Smooth muscle cell (in vitro differentiated cells): Measurements from ENCODE around the gene MYH11. TPM values are rescaled to one million over a fixed set of nuclear protein-coding genes. Genes with fewer than 3 reads are reported as not detected.

Experiments
- DNase-seq: peaks from one replicate; lab custom pipeline; 2025; ENCODE audit not compliant: unreplicated experiment; lab: John Stamatoyannopoulos, UW
- H2AFZ ChIP-seq: fragments of 200-600 bp; sonication (generic); 2 replicates; pipeline ENCODE4 v1.6.0; 2016; ENCODE audit warnings: antibody characterized with exemption, low read depth, mild to moderate bottlenecking
- H3F3A ChIP-seq: fragments of 200-600 bp; sonication (generic); 2 replicates; pipeline ENCODE4 v1.6.0; 2017; ENCODE audit warnings: antibody characterized with exemption, low read depth
- H3K27ac ChIP-seq: fragments of 200-600 bp; sonication (generic); 2 replicates; pipeline ENCODE4 v1.5.1; 2016; ENCODE audit warnings: low read depth, mild to moderate bottlenecking
- H3K27me3 ChIP-seq: fragments of 200-600 bp; sonication (generic); 2 replicates; pipeline ENCODE4 v1.6.1; 2016; ENCODE audit warnings: low read depth, mild to moderate bottlenecking
- H3K36me3 ChIP-seq: fragments of 200-600 bp; sonication (generic); 2 replicates; pipeline ENCODE4 v1.5.1; 2016; ENCODE audit warnings: low read depth
- H3K4me1 ChIP-seq: fragments of 200-600 bp; sonication (generic); 2 replicates; pipeline ENCODE4 v1.5.1; 2016; ENCODE audit warnings: low read depth
- H3K4me2 ChIP-seq: fragments of 200-600 bp; sonication (generic); 2 replicates; pipeline ENCODE4 v1.6.0; 2016; ENCODE audit warnings: mild to moderate bottlenecking
- H3K4me3 ChIP-seq: fragments of 200-600 bp; sonication (generic); 2 replicates; pipeline ENCODE4 v1.5.1; 2016; ENCODE audit warnings: mild to moderate bottlenecking
- H3K79me2 ChIP-seq: fragments of 200-600 bp; sonication (generic); 2 replicates; pipeline ENCODE4 v1.6.0; 2016; ENCODE audit warnings: low read depth, mild to moderate bottlenecking
- H3K9ac ChIP-seq: fragments of 200-600 bp; sonication (generic); 2 replicates; pipeline ENCODE4 v1.6.0; 2016; ENCODE audit warnings: low read depth
- H3K9me3 ChIP-seq: fragments of 200-600 bp; sonication (generic); replicated peaks from 2 replicates; pipeline ENCODE4 v1.5.1; 2016; ENCODE audit warnings: low read depth
- H4K20me1 ChIP-seq: fragments of 200-600 bp; sonication (generic); 2 replicates; pipeline ENCODE4 v1.6.0; 2016; ENCODE audit warnings: low read depth
- CTCF ChIP-seq: fragments of 200-600 bp; sonication (generic); IDR thresholded peaks from 2 replicates; pipeline ENCODE4 v1.5.1; 2017; ENCODE audit warnings: borderline replicate concordance, mild to moderate bottlenecking, antibody characterized with exemption; ENCODE audit not compliant: insufficient read depth, poor library complexity, severe bottlenecking
- WGBS: methylation state at CpG from one replicate; pipeline ENCODE4 v1.1.7; 2016; ENCODE audit warnings: low lambda C conversion rate; 5-methylcytosine and 5-hydroxymethylcytosine counted together
- polyA plus RNA-seq: library from polyadenylated mRNA; unstranded; fragments of >200 nt; fragmentation: Nextera tagmentation; extraction: Ambion mirVana; gene quantifications from 2 replicates; pipeline ENCODE4 v1.2.1, GENCODE V29; 2016
- total RNA-seq: library from RNA; depleted of rRNA; stranded (reverse); fragments of >200 nt; gene quantifications from 2 replicates; pipeline ENCODE4 v1.2.3, GENCODE V29; 2014

MYH11 gene
- total and polyA plus RNA-seq, 2 experiments from 2014 or later, result 0.58 TPM; not detected in 1

- H3K36me3 ChIP-seq, result no peaks in the 10 kb centered on the region
- WGBS, result 72% methylated on average over 4 of the region's 4 CpGs
- H3K4me1 ChIP-seq, result no peaks in the 10 kb centered on the region
- H3K27ac ChIP-seq, result no peak overlapping the region
- no peaks in the 10 kb centered on the region for H3K79me2 ChIP-seq
- no peak overlapping the region for H3K4me3 ChIP-seq
- H2AFZ ChIP-seq, result no peak overlapping the region
- H3K27me3 ChIP-seq, result peaks cover 45% of the 10 kb centered on the region
- no peaks in the 10 kb centered on the region for H3K9me3 ChIP-seq
- no peak for DNase-seq
- no peak overlapping the region for H3K4me2 ChIP-seq
- TF ChIP-seq CTCF, result no peak
- H3F3A ChIP-seq, result no peaks in the 10 kb centered on the region
- no peaks in the 10 kb centered on the region for H4K20me1 ChIP-seq
- H3K9ac ChIP-seq, result no peak overlapping the region
Observed at GRCh38 chr16:15765116-15765515, 91.7 kb downstream of the MYH11 start.

GRCh38 chr16:15764112-15764511, 92.7 kb downstream of the MYH11 start:
- WGBS, result 70% methylated on average over 2 of the region's 2 CpGs
- Histone ChIP-seq H3K79me2 (no peaks in the 10 kb centered on the region), H3K4me1 (no peaks in the 10 kb centered on the region), H3F3A (no peaks in the 10 kb centered on the region), H2AFZ (no peak overlapping the region), H3K36me3 (no peaks in the 10 kb centered on the region), H3K27me3 (peaks cover 45% of the 10 kb centered on the region), H3K4me2 (no peak overlapping the region), H3K9me3 (no peaks in the 10 kb centered on the region), H3K27ac (no peak overlapping the region), H3K9ac (no peak overlapping the region), H4K20me1 (no peaks in the 10 kb centered on the region), H3K4me3 (no peak overlapping the region)
- no peak for DNase-seq
- TF ChIP-seq CTCF, result no peak

GRCh38 chr16:15760129-15760528, 96.7 kb downstream of the MYH11 start:
- no peaks in the 10 kb centered on the region for H3K36me3 ChIP-seq
- TF ChIP-seq CTCF, result no peak
- 79% methylated on average over 1 of the region's 1 CpG for WGBS
- H4K20me1 ChIP-seq, result no peaks in the 10 kb centered on the region
- H3F3A ChIP-seq, result no peaks in the 10 kb centered on the region
- H3K27me3 ChIP-seq, result peaks cover 35% of the 10 kb centered on the region
- H3K9me3 ChIP-seq, result no peaks in the 10 kb centered on the region
- H3K9ac ChIP-seq, result no peak overlapping the region
- no peak overlapping the region for H3K4me3 ChIP-seq
- H3K79me2 ChIP-seq, result no peaks in the 10 kb centered on the region
- no peak overlapping the region for H3K27ac ChIP-seq
- H3K4me2 ChIP-seq, result no peak overlapping the region
- no peak overlapping the region for H2AFZ ChIP-seq
- no peaks in the 10 kb centered on the region for H3K4me1 ChIP-seq
- no peak for DNase-seq

- Histone ChIP-seq H3K9ac (no peak overlapping the region), H3K36me3 (no peaks in the 10 kb centered on the region), H3K27me3 (peaks cover 26% of the 10 kb centered on the region), H3K9me3 (no peaks in the 10 kb centered on the region), H3F3A (no peaks in the 10 kb centered on the region), H3K27ac (no peak overlapping the region), H3K79me2 (no peaks in the 10 kb centered on the region), H3K4me1 (no peaks in the 10 kb centered on the region), H3K4me3 (no peak overlapping the region), H3K4me2 (no peak overlapping the region), H2AFZ (no peak overlapping the region), H4K20me1 (no peaks in the 10 kb centered on the region)
- DNase-seq, result no peak
- no peak for TF ChIP-seq CTCF
- 94% methylated on average over 4 of the region's 4 CpGs for WGBS
Observed at GRCh38 chr16:15759070-15759469, 97.8 kb downstream of the MYH11 start.
